Measurements from ENCODE around the gene ALKBH7.
"Not testable (repeated sequence)": the region's sequence is repeated elsewhere in the genome, so short reads cannot be mapped to it uniquely, and the experiment has no call there.

The ALKBH7 gene, protein sequence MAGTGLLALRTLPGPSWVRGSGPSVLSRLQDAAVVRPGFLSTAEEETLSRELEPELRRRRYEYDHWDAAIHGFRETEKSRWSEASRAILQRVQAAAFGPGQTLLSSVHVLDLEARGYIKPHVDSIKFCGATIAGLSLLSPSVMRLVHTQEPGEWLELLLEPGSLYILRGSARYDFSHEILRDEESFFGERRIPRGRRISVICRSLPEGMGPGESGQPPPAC

GRCh38 chr19:6372594-6373095 is at the start of gene ALKBH7:
Gene ALKBH7, plus strand, starts transcription at chr19:6372794. Its CDS starts 27 bp downstream, at chr19:6372821.
- DNase-seq: peak; percentile 96 to 99 (median 98)

DNA sequence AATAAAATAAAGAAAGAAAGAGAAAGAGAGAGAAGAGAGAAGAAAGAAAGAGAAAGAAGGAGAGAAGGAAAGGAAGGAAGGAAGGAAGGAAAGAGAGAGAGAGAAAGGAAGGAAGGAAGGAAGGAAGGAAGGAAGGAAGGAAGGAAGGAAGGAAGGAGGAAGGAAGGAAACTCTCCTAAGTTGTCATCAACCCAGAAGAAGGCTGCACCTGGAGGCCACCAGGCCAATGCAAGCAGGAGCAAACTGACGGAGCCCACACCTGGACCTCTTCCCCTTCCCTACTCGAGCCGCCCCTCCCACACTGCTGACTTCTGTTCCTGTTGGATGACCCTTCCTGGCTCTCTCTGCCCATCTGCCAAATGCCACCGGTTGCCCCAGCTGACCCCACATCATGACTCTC is 47.8 kb upstream of the ALKBH7 start:
- DNase-seq: no peak

DNA sequence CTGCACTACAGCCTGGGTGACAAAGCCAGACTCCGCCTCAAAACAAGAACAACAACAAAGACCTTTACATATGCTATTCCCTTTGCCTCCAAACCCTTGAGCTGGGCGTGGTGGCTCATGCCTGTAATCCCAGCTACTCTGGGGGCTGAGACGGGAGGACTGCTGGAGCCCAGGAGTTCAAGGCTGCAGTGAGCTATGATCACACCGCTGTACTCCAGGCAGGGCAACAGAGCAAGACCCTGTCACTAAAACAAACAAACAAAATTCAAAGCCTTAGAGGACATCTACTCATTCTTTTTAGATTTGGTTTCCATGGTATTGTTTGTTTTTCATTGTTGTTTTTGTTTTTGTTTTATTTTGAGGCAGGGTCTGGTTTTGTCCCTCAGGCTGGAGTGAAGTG is 47.0 kb upstream of the ALKBH7 start:
- DNase-seq: no peak

DNA sequence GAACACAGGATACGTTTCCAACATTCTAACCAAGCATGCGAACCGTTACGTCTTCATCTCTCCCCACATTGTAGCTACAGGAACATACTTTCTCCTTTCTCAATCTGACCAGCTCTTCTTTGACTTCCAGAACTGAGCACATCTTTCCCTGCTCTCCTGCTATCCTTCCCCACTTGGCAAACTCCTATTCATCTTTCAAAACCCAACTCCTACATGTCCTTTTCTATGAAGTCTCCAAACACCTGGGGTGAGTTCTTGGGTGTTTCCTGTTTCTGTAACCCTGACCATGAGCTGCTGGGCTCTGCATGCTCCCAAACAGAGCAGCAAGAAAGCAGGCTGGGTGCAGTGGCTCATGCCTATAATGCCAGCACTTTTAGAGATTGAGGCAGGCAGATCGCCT is 45.8 kb upstream of the ALKBH7 start:
- DNase-seq: no peak

- DNase-seq: no peak
Measured at GRCh38 chr19:6333439-6333838, 39.2 kb upstream of the ALKBH7 start, which contains the start of gene ACER1. Gene ACER1, minus strand, starts transcription at chr19:6333612. Its CDS starts 61 bp downstream, at chr19:6333551.

DNA sequence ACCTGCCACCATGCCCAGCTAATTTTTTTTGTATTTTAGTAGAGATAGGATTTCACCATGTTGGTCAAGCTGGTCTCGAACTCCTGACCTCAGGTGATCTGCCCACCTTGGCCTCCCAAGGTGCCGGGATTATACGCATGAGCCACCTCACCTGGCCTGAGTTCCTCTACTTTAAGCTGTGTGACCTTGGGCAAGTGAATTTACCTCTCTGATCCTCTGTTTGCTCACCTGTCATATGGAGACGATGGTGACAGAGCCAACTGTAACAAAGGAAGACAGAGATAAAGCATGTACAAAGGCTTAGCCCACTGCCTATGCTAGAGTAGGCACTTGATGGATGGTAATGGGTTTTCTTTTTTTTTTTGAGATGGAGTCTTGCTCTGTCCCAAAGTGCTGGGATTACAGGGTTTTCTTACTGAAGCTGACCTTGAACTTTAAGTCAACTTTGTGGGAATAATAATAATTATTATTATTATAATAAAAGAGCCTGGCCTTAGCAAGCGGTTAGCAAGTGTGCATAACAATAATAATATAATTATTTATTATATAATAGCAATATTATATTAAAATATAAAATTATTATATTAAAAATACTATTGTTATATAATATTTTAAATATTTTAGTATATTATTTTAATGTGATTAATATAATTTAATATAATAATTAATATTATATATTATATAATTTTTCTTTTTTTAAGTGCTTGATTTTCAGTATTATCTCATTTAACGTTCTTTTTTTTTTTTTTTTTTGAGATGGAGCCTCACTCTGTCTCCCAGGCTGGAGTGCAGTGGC is 37.9 kb upstream of the ALKBH7 start:
- DNase-seq: no peak

DNA sequence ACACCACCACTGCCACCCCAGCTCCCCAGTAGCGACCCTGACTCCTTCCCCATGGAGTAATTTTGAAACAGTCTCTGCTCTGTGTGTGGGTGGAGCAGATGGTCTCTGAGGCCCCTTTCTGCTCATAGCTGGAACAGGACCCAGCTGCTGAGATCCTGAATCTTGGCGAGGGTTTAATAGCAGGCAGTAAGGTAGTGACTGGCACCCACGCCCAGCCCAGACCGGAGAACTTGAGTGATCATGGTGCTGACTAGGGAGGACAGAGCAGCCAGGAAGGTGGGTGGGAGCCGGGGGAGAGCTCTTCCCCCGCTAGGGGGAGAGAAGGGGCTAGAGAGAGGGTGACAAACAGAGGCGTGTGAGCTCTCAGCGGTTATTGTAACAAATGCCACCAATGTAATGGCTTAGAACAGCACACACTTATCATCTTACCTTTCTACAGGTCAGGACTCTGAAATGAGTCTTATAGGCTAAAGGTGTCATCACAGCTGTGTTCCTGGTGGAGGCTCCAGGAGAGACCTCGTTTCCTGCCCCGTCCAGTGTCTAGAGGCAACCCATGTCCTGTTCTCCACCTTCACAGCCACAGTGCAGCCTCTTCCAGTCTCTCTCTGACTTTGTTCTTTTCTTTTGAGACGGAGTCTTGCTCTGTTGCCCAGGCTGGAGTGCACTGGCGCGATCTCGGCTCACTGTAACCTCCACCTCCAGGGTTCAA is 31.9 kb upstream of the ALKBH7 start:
- no peak for DNase-seq

DNA sequence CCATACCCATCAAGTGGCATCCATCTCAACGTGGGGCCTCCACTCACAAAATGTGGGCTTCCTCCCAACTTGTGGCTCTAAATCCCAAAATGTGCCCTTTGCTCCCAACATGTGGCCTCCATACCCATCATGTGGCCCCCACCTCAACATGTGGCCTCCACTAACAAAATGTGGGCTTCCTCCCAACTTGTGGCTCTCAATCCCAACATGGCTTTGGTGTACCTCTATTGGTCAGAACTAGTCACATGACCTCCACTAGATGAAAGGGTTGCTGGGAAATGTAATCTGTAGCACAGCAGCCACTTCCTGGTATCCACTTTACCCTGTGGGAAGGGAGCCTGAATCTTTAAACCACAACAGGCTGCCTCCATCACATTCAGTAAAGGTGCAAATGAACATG is 29.1 kb upstream of the ALKBH7 start:
- no peak for DNase-seq

DNA sequence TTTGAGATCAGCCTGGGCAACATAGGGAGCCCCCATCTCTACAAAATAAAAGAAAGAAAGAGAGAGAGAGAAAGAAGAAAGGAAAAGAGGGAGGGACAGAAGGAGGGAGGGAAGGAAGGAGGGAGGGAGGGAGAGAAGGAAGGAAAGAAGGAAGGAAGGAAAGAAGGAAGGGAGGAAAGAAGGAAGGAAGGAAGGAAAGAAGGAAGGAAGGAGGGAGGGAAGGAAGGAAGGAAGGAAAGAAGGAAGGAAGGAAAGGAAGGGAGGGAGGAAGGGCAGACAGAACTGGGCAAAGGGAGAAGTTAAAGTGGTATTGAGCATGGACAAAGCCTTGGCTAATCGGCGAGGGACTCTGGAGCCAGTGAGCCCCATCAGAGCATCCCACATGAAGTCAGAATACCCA is 23.3 kb upstream of the ALKBH7 start:
- not testable (repeated sequence) for DNase-seq

- no peak for DNase-seq
Measured at GRCh38 chr19:6350688-6351087, 21.9 kb upstream of the ALKBH7 start.

DNA sequence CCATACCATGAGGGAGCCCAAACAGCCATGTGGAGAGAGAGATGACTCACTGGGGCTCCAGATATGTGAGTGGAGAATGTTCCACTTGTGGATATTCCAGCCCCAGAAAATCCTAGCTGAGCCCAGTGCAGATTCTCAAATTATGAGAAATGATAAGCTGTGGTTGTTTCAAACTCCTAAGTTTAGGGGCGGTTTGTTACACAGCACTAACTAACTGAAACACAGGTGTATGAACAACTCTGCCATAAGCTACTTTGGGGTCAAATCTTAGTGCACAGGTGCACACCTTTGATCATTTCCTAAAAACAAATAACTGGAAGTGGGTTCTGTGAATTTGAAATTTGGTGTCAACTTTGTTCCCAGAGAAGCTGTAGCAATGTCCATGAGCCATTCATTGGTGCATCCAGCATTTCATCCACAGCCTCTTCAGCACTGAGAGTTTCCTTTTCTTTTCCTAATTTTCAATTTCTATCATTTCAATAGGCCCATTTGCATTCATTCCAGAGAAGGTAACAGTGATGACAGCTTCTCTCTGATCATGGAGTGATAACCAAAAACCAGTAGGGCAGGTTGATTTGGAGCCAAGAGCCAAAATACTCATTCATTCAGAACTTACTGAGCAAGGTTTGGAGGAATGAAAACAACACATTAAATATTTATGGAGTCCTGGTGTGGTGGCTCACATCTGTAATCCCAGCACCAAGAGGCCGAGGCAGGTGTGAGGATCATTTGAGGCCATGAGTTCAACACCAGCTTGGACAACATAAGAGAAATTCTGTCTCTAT is 20.0 kb upstream of the ALKBH7 start:
- DNase-seq: no peak

GRCh38 chr19:6354098-6354674 is 18.4 kb upstream of the ALKBH7 start:
- DNase-seq: no peak

- DNase-seq: not testable (repeated sequence)
Measured at GRCh38 chr19:6355321-6356040, 17.1 kb upstream of the ALKBH7 start.

- DNase-seq: no peak
Measured at GRCh38 chr19:6357174-6357573, 15.4 kb upstream of the ALKBH7 start.

DNA sequence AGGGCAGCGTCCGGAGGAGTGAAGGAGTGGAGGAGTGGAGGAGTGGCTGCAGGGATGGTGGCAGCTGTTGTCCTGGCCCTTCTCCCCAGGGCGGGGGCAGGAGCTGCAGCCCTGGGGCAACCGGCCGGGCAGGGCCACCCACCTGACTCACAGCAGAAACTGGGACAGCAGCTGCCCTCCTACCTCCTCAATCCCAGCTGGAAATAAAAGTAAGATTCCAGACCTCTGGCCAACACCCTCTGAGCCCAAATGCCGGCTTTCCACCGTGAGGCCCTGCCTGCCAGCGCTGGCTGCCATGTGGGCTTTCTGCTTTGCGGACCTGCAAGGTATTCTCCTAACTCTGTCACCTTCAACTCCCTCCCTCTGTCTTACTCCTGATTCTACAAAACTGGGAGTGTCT is 14.6 kb upstream of the ALKBH7 start:
- DNase-seq: no peak

GRCh38 chr19:6359568-6360341 is 12.8 kb upstream of the ALKBH7 start:
- no peak for DNase-seq

DNA sequence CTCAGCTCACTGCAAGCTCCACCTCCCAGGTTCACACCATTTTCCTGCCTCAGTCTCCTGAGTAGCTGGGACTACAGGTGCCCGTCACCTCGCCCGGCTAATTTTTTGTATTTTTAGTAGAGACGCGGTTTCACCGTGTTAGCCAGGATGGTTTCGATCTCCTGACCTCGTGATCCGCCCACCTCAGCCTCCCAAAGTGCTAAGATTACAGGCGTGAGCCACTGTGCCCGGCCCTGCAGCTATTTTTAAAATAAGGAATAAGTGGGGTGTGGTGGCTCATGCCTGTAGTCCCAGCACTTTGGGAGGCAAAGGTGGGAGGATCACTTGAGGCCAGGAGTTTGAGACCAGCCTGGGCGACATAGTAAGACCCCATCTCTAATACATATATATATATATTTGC is 12.1 kb upstream of the ALKBH7 start:
- not testable (repeated sequence) for DNase-seq

DNA sequence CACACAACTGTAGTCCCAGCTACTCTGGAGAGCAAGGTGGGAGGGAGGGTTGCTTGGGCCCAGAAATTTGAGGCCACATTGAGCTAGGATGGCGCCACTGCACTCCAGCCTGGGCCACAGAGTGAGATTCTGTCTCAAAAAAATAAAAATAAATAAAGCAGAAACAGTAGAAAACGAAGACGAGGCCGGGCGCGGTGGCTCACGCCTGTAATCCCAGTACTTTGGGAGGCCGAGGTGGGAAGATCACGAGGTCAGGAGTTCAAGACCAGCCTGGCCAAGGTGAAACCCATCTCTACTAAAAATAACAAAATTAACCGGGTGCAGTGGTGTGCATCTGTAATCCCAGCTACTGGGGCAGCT is 11.8 kb upstream of the ALKBH7 start:
- DNase-seq: not testable (repeated sequence)

GRCh38 chr19:6362027-6362350 is 10.6 kb upstream of the ALKBH7 start:
- no peak for DNase-seq

GRCh38 chr19:6362351-6362801 is 10.2 kb upstream of the ALKBH7 start:
- peak; percentile 15 to 74 (median 50) for DNase-seq

DNA sequence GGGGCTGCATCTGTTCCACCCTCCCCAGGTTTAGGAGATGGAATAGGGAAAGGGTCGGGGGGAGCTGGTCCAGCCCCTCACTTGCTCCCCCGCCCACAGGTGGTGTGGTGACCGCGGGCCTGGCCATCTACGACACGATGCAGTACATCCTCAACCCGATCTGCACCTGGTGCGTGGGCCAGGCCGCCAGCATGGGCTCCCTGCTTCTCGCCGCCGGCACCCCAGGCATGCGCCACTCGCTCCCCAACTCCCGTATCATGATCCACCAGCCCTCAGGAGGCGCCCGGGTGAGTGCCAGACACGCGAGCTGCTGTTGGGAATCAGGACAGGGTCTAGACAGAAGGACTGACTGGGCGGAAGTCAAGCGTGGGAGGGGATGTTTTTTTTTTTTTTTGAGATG is 8.2 kb upstream of the ALKBH7 start:
- DNase-seq: no peak
